Measurements from ENCODE around the gene PELO. TPM values are rescaled to one million over a fixed set of nuclear protein-coding genes. Genes with fewer than 3 reads are reported as not detected.

PELO gene
- total RNA-seq, 1 donor: 44.9 TPM

- no peak overlapping the region for H3K4me3 ChIP-seq (ENCODE audit: low read depth, low read length)
- DNase-seq (ENCODE audit: low read depth): peak; percentile 43
- TF ChIP-seq CTCF (IDR thresholded peaks at IDR 0.05; ENCODE audit: insufficient read depth, low read depth, low read length): no peak
Observed at GRCh38 chr5:52746539-52746938, 41.2 kb upstream of the PELO start.

GRCh38 chr5:52748590-52748989, 39.1 kb upstream of the PELO start:
- H3K4me3 ChIP-seq (ENCODE audit: low read depth, low read length): no peak overlapping the region
- no peak for DNase-seq (ENCODE audit: low read depth)
- TF ChIP-seq CTCF (IDR thresholded peaks at IDR 0.05; ENCODE audit: insufficient read depth, low read depth, low read length): no peak

GRCh38 chr5:52749666-52750065, 38.0 kb upstream of the PELO start:
- no peak for DNase-seq (ENCODE audit: low read depth)
- no peak for TF ChIP-seq CTCF (IDR thresholded peaks at IDR 0.05; ENCODE audit: insufficient read depth, low read depth, low read length)
- no peak overlapping the region for H3K4me3 ChIP-seq (ENCODE audit: low read depth, low read length)

DNA sequence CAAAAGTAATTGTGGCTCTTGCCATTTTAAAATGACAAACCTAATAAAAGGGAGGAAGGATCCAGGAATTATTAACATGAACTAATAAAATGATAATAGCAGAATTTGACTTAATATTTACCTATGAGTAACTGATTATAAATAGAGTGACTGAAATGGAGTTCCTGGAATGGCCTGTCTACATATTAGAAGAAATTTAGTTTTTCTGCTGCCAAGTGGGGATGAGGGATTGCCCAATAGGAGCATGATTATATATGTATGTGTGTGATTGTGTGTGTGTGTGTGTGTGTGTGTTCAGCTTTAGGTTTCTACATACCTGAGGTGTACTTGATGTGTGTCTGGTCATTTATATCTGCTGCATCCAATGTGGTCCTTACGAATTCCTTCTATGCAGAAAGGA, 36.6 kb upstream of the PELO start:
- TF ChIP-seq CTCF (IDR thresholded peaks at IDR 0.05; ENCODE audit: insufficient read depth, low read depth, low read length): no peak
- peak; percentile 17 for DNase-seq (ENCODE audit: low read depth)
- H3K4me3 ChIP-seq (ENCODE audit: low read depth, low read length): no peak overlapping the region

- no peak for TF ChIP-seq CTCF (IDR thresholded peaks at IDR 0.05; ENCODE audit: insufficient read depth, low read depth, low read length)
- H3K4me3 ChIP-seq (ENCODE audit: low read depth, low read length): no peak overlapping the region
- no peak for DNase-seq (ENCODE audit: low read depth)
Observed at GRCh38 chr5:52754051-52754450, 33.7 kb upstream of the PELO start.

- no peak for DNase-seq (ENCODE audit: low read depth)
- no peak for TF ChIP-seq CTCF (IDR thresholded peaks at IDR 0.05; ENCODE audit: insufficient read depth, low read depth, low read length)
- no peak overlapping the region for H3K4me3 ChIP-seq (ENCODE audit: low read depth, low read length)
Observed at GRCh38 chr5:52757527-52757926, 30.2 kb upstream of the PELO start.

GRCh38 chr5:52758014-52758413, 29.7 kb upstream of the PELO start:
- no peak overlapping the region for H3K4me3 ChIP-seq (ENCODE audit: low read depth, low read length)
- TF ChIP-seq CTCF (IDR thresholded peaks at IDR 0.05; ENCODE audit: insufficient read depth, low read depth, low read length): no peak
- no peak for DNase-seq (ENCODE audit: low read depth)
